ENCODE measurements around the gene FBXL14.

DNA sequence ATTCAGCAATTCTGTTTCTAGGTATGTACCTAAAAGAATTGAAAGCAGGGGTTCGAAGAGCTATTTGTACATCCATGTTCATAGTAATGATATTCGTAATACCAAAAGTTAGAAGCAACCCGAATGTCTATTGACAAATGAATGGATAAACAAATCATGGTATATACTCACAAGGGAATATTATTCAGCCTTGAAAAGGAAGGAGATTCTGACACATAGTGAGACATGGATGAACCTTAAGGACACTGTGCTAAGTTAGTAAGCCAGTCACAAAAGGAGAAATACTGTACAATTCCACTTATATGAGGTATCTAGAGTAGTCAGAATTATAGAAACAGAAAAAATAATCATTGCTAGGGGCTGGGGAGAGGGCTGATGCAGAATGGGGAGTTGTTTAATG, 4.4 kb upstream of the FBXL14 start:
- TF ChIP-seq POLR2A (IDR thresholded peaks at IDR 0.05; ENCODE audit: low read depth, low read length) (no peak), POU2F2 (IDR thresholded peaks at IDR 0.05; ENCODE audit: low read depth, low read length) (no peak), TAF1 (IDR thresholded peaks at IDR 0.05; ENCODE audit: low read depth, low read length) (no peak), POLR2AphosphoS5 (IDR thresholded peaks at IDR 0.05; ENCODE audit: low read depth, low read length) (no peak), SPI1 (IDR thresholded peaks at IDR 0.05; ENCODE audit: low read depth, low read length) (no peak), PAX5 (IDR thresholded peaks at IDR 0.05; ENCODE audit: insufficient read depth, low read length, severe bottlenecking) (no peak)

Data from GM12891 (cell line).